ENCODE results near the gene CDH13.

Gene CDH13

DNA sequence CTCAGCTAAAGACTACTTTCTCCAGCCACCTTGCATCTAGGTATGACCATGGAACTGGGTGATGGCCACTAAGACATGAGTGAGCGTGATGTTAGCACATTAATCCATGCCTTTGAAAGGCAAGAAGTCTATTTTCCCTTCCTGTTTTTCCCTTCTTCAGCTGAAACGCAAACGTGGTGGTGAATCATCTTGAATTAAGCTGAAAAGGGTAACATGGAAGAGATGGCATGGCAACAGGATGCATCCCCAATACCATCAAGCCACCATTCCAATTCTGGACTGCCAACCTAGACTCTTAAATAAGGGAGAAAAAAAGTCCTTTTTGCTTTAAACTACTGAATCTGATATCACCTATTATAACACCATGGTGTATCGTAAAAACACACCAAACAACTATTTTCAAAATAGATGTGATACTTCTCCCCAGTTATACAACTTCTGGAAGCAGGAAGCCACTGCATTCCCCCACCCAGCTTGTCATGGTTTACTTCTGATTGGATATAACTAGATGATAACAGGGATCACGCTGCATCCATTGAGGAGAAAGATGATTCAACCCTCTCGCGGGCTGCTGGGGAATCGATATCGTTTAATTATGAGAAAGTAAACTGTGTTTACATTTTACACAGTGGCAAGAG, 368.6 kb downstream of the CDH13 start:
- Histone ChIP-seq H2AFZ (ENCODE audit: low read depth, low read length) (no peak overlapping the region), H2BK12ac (ENCODE audit: low read length in 2 of 2) (peak overlapping the region; percentile 1 to 80), H3K14ac (ENCODE audit: low read length in 2 of 2) (no peak overlapping the region), H3K4me2 (ENCODE audit: low read length, poor library complexity, severe bottlenecking) (no peak overlapping the region), H3K27ac (ENCODE audit: low read length, poor library complexity, severe bottlenecking) (peak overlapping the region; percentile 63), H4K8ac (ENCODE audit: low read length) (peak overlapping the region; percentile 97), H3K27me3 (ENCODE audit: control insufficient read depth in 1 of 2, insufficient read depth in 1 of 2, low read length in 2 of 2) (no peaks in the 10 kb centered on the region), H3K23ac (ENCODE audit: low read length in 2 of 2) (no peak overlapping the region), H2BK120ac (ENCODE audit: low read depth, low read length) (peak overlapping the region; percentile 77), H3K4me3 (ENCODE audit: insufficient read depth in 1 of 2, low read depth in 1 of 2, low read length in 2 of 2) (no peak overlapping the region), H4K91ac (ENCODE audit: low read length) (peak overlapping the region; percentile 93), H2BK15ac (ENCODE audit: low read depth, poor library complexity, severe bottlenecking) (no peak overlapping the region), H3K36me3 (ENCODE audit: control insufficient read depth in 1 of 2, insufficient read depth in 2 of 2, low read depth in 1 of 2, low read length in 2 of 2) (no peaks in the 10 kb centered on the region), H2BK5ac (ENCODE audit: low read depth, low read length, poor library complexity, severe bottlenecking) (no peak overlapping the region), H3K9ac (ENCODE audit: low read length) (no peak overlapping the region), H3K79me1 (replicated peaks; ENCODE audit: low read length, poor library complexity, severe bottlenecking) (peaks cover 6% of the 10 kb centered on the region), H3K9me3 (ENCODE audit: control insufficient read depth, low read length) (no peaks in the 10 kb centered on the region), H2AK5ac (ENCODE audit: low read length, severe bottlenecking) (peak overlapping the region; percentile 36), H3K18ac (ENCODE audit: low read depth in 1 of 2, low read length in 2 of 2) (peak overlapping the region; percentile 64 to 85), H3K4ac (ENCODE audit: low read depth in 1 of 2, low read length in 2 of 2) (peak overlapping the region in 1 of 2 experiments; percentile 24), H3K4me1 (ENCODE audit: control insufficient read depth, insufficient read depth, low read depth, low read length) (no peaks in the 10 kb centered on the region)
- WGBS: 68% methylated on average over 4 of the region's 9 CpGs
- DNase-seq: peak; percentile 43

DNA sequence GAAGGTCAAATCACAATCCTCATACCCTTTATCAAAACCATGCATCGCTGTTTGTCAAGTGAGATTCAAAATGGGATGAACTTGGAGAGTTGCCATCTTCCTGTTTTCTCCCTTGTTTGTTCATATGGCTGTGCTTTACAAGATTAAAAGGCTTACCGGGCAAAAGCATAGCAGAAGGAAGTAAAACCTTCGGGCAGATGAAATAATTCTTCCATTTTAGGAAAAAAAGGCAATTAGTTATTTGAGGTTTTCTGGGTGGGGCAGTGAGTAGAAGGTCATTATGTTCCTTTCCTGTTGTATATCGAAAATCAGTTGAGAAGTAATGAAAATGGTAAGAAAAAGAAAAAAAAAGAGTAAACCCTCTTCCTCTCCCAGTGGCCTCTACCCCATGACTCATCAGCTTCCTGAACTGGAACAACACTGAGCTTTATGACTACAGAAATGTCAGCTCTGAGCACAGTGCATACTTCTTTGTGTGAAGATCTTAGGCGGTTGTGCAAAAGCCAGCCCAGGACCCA, 369.2 kb downstream of the CDH13 start:
- WGBS: 6% methylated on average over 4 of the region's 5 CpGs
- H2BK15ac ChIP-seq (ENCODE audit: low read depth, poor library complexity, severe bottlenecking): no peak overlapping the region
- H3K9me3 ChIP-seq (ENCODE audit: control insufficient read depth, low read length): no peaks in the 10 kb centered on the region
- H3K4me1 ChIP-seq (ENCODE audit: control insufficient read depth, insufficient read depth, low read depth, low read length): no peaks in the 10 kb centered on the region
- no peaks in the 10 kb centered on the region for H3K27me3 ChIP-seq (ENCODE audit: control insufficient read depth in 1 of 2, insufficient read depth in 1 of 2, low read length in 2 of 2)
- no peak overlapping the region for H4K91ac ChIP-seq (ENCODE audit: low read length)
- no peak overlapping the region for H2AK5ac ChIP-seq (ENCODE audit: low read length, severe bottlenecking)
- H3K27ac ChIP-seq (ENCODE audit: low read length, poor library complexity, severe bottlenecking): peak overlapping the region; percentile 63
- H3K23ac ChIP-seq (ENCODE audit: low read length in 2 of 2): no peak overlapping the region
- peak overlapping the region; percentile 77 for H2BK120ac ChIP-seq (ENCODE audit: low read depth, low read length)
- no peak overlapping the region for H3K4me2 ChIP-seq (ENCODE audit: low read length, poor library complexity, severe bottlenecking)
- H4K8ac ChIP-seq (ENCODE audit: low read length): no peak overlapping the region
- H2BK12ac ChIP-seq (ENCODE audit: low read length in 2 of 2): peak overlapping the region in 1 of 2 experiments; percentile 63
- no peak overlapping the region for H2AFZ ChIP-seq (ENCODE audit: low read depth, low read length)
- no peak overlapping the region for H3K14ac ChIP-seq (ENCODE audit: low read length in 2 of 2)
- no peak overlapping the region for H3K4ac ChIP-seq (ENCODE audit: low read depth in 1 of 2, low read length in 2 of 2)
- no peak overlapping the region for H3K4me3 ChIP-seq (ENCODE audit: insufficient read depth in 1 of 2, low read depth in 1 of 2, low read length in 2 of 2)
- no peak overlapping the region for H3K9ac ChIP-seq (ENCODE audit: low read length)
- peaks cover 4% of the 10 kb centered on the region for H3K79me1 ChIP-seq (replicated peaks; ENCODE audit: low read length, poor library complexity, severe bottlenecking)
- H3K36me3 ChIP-seq (ENCODE audit: control insufficient read depth in 1 of 2, insufficient read depth in 2 of 2, low read depth in 1 of 2, low read length in 2 of 2): no peaks in the 10 kb centered on the region
- DNase-seq: peak; percentile 93
- no peak overlapping the region for H2BK5ac ChIP-seq (ENCODE audit: low read depth, low read length, poor library complexity, severe bottlenecking)
- H3K18ac ChIP-seq (ENCODE audit: low read depth in 1 of 2, low read length in 2 of 2): peak overlapping the region in 1 of 2 experiments; percentile 85

DNA sequence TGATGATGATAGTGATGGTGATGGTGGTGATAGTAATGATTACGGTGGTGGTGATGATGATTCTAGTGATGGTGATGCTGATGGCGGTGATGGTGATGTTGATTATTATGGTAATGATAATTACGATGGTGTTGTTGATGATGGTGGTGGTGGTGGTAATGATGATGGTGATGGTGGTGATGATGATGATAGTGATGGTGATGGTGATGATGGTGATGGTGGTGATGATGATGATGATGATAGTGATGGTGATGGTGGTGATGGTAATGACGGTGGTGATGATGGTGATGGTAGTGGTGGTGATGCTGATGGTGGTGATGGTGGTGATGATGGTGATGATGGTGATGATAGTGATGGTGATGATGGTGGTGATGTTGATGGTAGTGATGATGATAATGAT, 370.0 kb downstream of the CDH13 start:
- Histone ChIP-seq H3K79me1 (replicated peaks; ENCODE audit: low read length, poor library complexity, severe bottlenecking) (peaks cover 6% of the 10 kb centered on the region), H3K27me3 (ENCODE audit: control insufficient read depth in 1 of 2, insufficient read depth in 1 of 2, low read length in 2 of 2) (no peaks in the 10 kb centered on the region)
- WGBS: 98% methylated on average over 4 of the region's 4 CpGs

DNA sequence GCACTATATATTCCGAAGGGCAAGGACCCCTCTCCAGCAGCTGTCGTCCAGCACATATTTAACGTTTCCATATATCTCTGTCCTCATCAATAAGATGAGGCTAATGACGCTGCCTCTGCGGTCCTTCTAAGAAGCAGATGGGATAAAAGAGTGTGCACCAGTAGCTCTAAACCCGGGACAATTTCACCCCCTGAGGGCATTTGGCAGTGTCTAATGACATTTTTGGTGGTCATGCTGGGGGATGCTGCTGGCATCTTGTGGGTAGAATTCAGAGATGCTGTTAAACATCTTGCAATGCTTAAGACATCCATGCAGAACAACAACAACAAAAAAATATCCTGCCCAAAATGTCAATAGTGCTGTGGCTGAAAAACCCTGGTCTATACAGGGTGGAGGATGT, 372.9 kb downstream of the CDH13 start:
- Histone ChIP-seq H4K8ac (ENCODE audit: low read length) (no peak overlapping the region), H3K23ac (ENCODE audit: low read length in 2 of 2) (no peak overlapping the region), H3K9ac (ENCODE audit: low read length) (no peak overlapping the region), H3K27me3 (ENCODE audit: control insufficient read depth in 1 of 2, insufficient read depth in 1 of 2, low read length in 2 of 2) (no peaks in the 10 kb centered on the region), H3K14ac (ENCODE audit: low read length in 2 of 2) (no peak overlapping the region), H4K91ac (ENCODE audit: low read length) (no peak overlapping the region), H3K18ac (ENCODE audit: low read depth in 1 of 2, low read length in 2 of 2) (no peak overlapping the region), H3K4ac (ENCODE audit: low read depth in 1 of 2, low read length in 2 of 2) (no peak overlapping the region), H3K79me1 (replicated peaks; ENCODE audit: low read length, poor library complexity, severe bottlenecking) (peaks cover 6% of the 10 kb centered on the region), H3K4me1 (ENCODE audit: control insufficient read depth, insufficient read depth, low read depth, low read length) (no peaks in the 10 kb centered on the region), H3K9me3 (ENCODE audit: control insufficient read depth, low read length) (no peaks in the 10 kb centered on the region), H2AFZ (ENCODE audit: low read depth, low read length) (no peak overlapping the region), H3K27ac (ENCODE audit: low read length, poor library complexity, severe bottlenecking) (no peak overlapping the region), H3K36me3 (ENCODE audit: control insufficient read depth in 1 of 2, insufficient read depth in 2 of 2, low read depth in 1 of 2, low read length in 2 of 2) (no peaks in the 10 kb centered on the region), H2BK5ac (ENCODE audit: low read depth, low read length, poor library complexity, severe bottlenecking) (no peak overlapping the region), H2BK12ac (ENCODE audit: low read length in 2 of 2) (no peak overlapping the region), H3K4me2 (ENCODE audit: low read length, poor library complexity, severe bottlenecking) (no peak overlapping the region), H2BK15ac (ENCODE audit: low read depth, poor library complexity, severe bottlenecking) (no peak overlapping the region), H2AK5ac (ENCODE audit: low read length, severe bottlenecking) (no peak overlapping the region), H2BK120ac (ENCODE audit: low read depth, low read length) (no peak overlapping the region), H3K4me3 (ENCODE audit: insufficient read depth in 1 of 2, low read depth in 1 of 2, low read length in 2 of 2) (no peak overlapping the region)
- 96% methylated on average over 5 of the region's 6 CpGs for WGBS
- no peak for DNase-seq

More for the DNA sequence above, 370.0 kb downstream of the CDH13 start:
- Histone ChIP-seq H2BK5ac (ENCODE audit: low read depth, low read length, poor library complexity, severe bottlenecking) (no peak overlapping the region), H2BK15ac (ENCODE audit: low read depth, poor library complexity, severe bottlenecking) (no peak overlapping the region), H3K9ac (ENCODE audit: low read length) (no peak overlapping the region), H3K14ac (ENCODE audit: low read length in 2 of 2) (no peak overlapping the region), H3K23ac (ENCODE audit: low read length in 2 of 2) (no peak overlapping the region), H3K4me3 (ENCODE audit: insufficient read depth in 1 of 2, low read depth in 1 of 2, low read length in 2 of 2) (no peak overlapping the region), H2AK5ac (ENCODE audit: low read length, severe bottlenecking) (no peak overlapping the region), H2BK120ac (ENCODE audit: low read depth, low read length) (no peak overlapping the region), H3K4me2 (ENCODE audit: low read length, poor library complexity, severe bottlenecking) (no peak overlapping the region), H4K8ac (ENCODE audit: low read length) (no peak overlapping the region), H3K4me1 (ENCODE audit: control insufficient read depth, insufficient read depth, low read depth, low read length) (no peaks in the 10 kb centered on the region), H4K91ac (ENCODE audit: low read length) (peak overlapping the region; percentile 5), H3K27ac (ENCODE audit: low read length, poor library complexity, severe bottlenecking) (no peak overlapping the region), H3K36me3 (ENCODE audit: control insufficient read depth in 1 of 2, insufficient read depth in 2 of 2, low read depth in 1 of 2, low read length in 2 of 2) (no peaks in the 10 kb centered on the region), H2BK12ac (ENCODE audit: low read length in 2 of 2) (peak overlapping the region; percentile 1 to 32), H3K4ac (ENCODE audit: low read depth in 1 of 2, low read length in 2 of 2) (no peak overlapping the region), H3K18ac (ENCODE audit: low read depth in 1 of 2, low read length in 2 of 2) (peak overlapping the region in 1 of 2 experiments; percentile 58), H3K9me3 (ENCODE audit: control insufficient read depth, low read length) (no peaks in the 10 kb centered on the region), H2AFZ (ENCODE audit: low read depth, low read length) (no peak overlapping the region)
- no peak for DNase-seq
